NB4 (cell line): ENCODE results near the gene LRIG1.

Source experiments
- DNase-seq: peaks from one replicate; pipeline ENCODE4 v3.0.0; 2010; ENCODE audit warnings: low read depth
- H3K4me3 ChIP-seq: one replicate; pipeline ENCODE4 v1.5.1; 2011; ENCODE audit warnings: mild to moderate bottlenecking, low read depth, low read length, moderate library complexity
- MYC ChIP-seq: IDR thresholded peaks from 2 replicates; pipeline ENCODE4 v1.6.1; 2011; ENCODE audit warnings: low read depth, low read length
- POLR2A ChIP-seq: IDR thresholded peaks from 2 replicates; pipeline ENCODE4 v1.6.1; 2011; ENCODE audit warnings: mild to moderate bottlenecking; ENCODE audit not compliant: insufficient read length; ENCODE audit errors: extremely low read depth
- TF ChIP-seq, protein P1 (sequence below): IDR thresholded peaks from one replicate; pipeline ENCODE4 v1.5.1; 2012; ENCODE audit warnings: low read depth, low read length
- TF ChIP-seq, protein P2 (sequence below): IDR thresholded peaks from 2 replicates; pipeline ENCODE4 v1.6.1; 2011; ENCODE audit warnings: low read depth, low read length

Gene LRIG1

DNA sequence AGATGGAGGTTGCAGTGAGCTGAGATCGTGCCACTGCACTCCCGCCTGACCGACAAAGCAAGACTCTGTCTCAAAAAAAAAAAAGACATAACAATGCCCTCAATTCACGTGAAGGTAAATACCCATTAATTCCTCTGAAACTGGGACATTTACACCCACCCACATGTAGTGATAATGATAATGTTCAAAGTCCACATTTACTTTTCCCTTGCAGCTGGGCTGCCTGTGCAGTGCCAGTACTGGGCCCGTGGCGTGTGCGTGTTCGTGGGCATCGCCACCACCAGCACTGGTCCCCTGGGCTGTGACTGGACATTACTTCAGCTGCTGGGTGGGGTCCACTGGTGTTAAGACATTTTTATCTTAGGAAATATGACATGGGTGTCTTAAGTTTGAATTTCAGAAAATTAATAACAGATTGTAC, 156.4 kb downstream of the LRIG1 start:
- TF ChIP-seq POLR2A (no peak), MYC (no peak)
- TF ChIP-seq, protein P1, sequence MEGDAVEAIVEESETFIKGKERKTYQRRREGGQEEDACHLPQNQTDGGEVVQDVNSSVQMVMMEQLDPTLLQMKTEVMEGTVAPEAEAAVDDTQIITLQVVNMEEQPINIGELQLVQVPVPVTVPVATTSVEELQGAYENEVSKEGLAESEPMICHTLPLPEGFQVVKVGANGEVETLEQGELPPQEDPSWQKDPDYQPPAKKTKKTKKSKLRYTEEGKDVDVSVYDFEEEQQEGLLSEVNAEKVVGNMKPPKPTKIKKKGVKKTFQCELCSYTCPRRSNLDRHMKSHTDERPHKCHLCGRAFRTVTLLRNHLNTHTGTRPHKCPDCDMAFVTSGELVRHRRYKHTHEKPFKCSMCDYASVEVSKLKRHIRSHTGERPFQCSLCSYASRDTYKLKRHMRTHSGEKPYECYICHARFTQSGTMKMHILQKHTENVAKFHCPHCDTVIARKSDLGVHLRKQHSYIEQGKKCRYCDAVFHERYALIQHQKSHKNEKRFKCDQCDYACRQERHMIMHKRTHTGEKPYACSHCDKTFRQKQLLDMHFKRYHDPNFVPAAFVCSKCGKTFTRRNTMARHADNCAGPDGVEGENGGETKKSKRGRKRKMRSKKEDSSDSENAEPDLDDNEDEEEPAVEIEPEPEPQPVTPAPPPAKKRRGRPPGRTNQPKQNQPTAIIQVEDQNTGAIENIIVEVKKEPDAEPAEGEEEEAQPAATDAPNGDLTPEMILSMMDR, result no peak
- TF ChIP-seq, protein P2, sequence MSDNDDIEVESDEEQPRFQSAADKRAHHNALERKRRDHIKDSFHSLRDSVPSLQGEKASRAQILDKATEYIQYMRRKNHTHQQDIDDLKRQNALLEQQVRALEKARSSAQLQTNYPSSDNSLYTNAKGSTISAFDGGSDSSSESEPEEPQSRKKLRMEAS, result no peak
- no peak overlapping the region for H3K4me3 ChIP-seq
- DNase-seq, result no peak

DNA sequence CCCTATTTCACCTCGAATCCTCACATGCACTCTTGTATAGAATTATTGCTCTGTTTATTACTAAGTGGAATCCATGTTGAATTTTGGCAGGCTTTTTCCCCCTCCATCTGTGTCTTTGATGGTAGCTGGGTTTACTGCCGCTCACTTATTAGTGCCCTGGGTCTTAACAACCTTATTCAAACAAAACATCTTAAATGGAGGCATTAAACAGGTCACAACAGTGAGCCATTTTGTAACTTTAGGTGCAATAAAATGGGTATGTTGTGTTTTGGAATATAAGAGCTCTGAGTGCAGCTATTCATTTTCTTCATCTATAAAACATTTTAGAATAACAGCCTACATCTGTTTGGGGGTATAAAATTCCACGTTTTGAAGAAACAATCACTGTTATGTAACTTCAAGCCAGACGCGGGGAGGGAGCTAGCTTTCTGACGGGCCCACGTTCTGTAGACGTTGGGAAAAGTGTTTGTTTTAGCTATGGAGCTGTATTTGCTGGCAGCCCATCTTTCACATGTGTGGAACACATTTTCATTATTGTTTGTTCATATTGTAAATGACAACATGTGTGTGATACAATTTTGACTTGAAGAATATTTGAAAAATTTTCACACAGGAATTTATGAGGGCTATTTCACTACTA, 158.0 kb downstream of the LRIG1 start:
- H3K4me3 ChIP-seq, result no peak overlapping the region
- DNase-seq, result no peak
- TF ChIP-seq, protein P1, result no peak
- no peak for TF ChIP-seq MYC
- TF ChIP-seq, protein P2, result no peak
- TF ChIP-seq POLR2A, result no peak

DNA sequence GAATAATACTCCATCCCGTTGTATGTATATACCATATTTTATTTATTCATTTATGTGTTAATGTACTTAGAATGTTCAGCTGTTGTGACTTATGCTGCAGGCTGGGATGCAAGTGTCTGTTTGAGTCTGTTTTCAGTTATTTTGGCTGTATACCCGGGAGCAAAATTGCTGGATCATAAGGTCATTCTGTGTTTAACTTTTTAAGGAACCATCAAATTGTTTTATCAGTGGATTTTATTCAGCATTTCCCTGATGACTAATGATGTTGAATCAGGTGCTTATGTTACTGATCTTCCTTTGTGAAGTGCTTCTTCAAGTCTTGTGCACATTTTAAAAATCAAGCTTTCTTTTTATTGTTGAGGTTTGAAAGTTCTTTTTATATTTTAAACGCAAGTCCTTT, 161.9 kb downstream of the LRIG1 start:
- H3K4me3 ChIP-seq, result no peak overlapping the region
- TF ChIP-seq, protein P2, result no peak
- TF ChIP-seq, protein P1, result no peak
- TF ChIP-seq POLR2A (no peak), MYC (no peak)
- no peak for DNase-seq

DNA sequence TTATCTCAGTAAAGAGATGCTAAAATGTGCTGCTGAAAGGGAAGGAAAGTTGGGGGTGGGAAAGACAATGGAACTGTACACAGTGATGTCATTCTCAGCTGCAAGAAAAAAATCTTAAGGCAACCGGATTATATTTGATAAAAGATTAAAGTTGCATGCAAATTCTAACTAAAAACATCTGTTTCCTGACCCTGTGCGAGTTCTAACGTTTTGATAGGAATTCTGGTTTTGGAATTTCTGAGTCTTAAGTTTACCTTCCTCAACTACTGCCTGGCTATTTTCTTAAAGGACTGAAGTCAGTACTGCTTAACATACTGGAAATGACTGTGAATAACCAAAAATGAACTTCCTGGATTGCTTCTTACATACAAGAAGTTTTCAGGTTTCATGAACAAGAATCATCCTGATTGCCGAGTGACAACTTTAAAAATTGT, 164.5 kb downstream of the LRIG1 start:
- TF ChIP-seq MYC (no peak), POLR2A (no peak)
- TF ChIP-seq, protein P2, result no peak
- TF ChIP-seq, protein P1, result no peak
- DNase-seq, result no peak

DNA sequence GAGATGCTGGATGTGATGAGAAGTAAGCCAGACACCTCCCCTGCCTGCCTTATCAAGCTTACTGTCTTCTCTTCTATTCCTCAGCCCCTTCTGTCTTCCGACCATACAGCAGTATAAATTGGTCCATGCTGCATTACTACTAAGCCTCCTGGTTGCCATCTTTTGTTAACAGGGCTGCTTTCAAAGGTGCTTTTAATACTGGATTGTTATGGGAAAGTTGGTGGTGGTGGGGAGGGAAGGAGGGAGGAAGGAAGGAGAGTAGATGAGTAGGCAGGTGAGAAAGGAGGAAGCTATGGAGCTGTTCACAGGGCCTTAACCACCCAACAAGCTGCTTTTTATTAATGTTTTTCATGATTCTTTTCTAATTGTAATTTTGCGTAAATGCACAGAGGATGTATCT, 165.2 kb downstream of the LRIG1 start:
- H3K4me3 ChIP-seq, result no peak overlapping the region
- TF ChIP-seq MYC, result no peak
- TF ChIP-seq, protein P1, result no peak
- TF ChIP-seq, protein P2, result no peak
- no peak for TF ChIP-seq POLR2A
- no peak for DNase-seq

More for the DNA sequence above, 164.5 kb downstream of the LRIG1 start:
- no peak overlapping the region for H3K4me3 ChIP-seq
